ENCODE measurements around the gene SUGCT.

Gene SUGCT

DNA sequence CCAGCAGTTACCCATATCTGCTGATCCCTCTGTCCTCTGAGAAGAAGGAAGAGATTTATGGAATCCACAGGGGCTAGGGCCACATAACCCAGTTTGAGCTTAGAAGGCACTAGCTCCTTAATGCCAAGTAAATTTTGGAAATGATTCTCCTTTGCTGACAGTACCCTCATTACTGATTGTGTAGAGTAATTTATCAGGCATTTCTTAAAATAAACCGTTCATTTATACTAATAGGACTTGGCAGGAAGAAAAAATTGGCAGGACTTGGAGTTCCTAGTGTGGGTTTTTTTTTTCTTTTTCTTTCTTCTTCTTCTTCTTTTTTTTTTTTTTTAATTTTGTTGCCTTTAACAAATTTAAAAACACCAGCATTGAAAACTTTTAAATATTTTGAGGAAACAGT lies 645.7 kb downstream of the SUGCT start:
- Histone ChIP-seq H3K27me3 (ENCODE audit: control insufficient read depth, insufficient read depth, low read length) (no peaks in the 10 kb centered on the region), H3K9me3 (ENCODE audit: control insufficient read depth, insufficient read depth, low read length) (no peaks in the 10 kb centered on the region), H3K36me3 (ENCODE audit: control insufficient read depth, insufficient read depth, low read length) (no peaks in the 10 kb centered on the region), H3K4me1 (ENCODE audit: control insufficient read depth, insufficient read depth, low read length) (no peaks in the 10 kb centered on the region), H3K4me3 (ENCODE audit: low read length) (no peak overlapping the region), H3K27ac (ENCODE audit: low read length) (no peak overlapping the region)
- DNase-seq (ENCODE audit: low read depth, low spot score) = no peak
- WGBS (ENCODE audit: insufficient coverage, insufficient read length) = no CpG with 5 or more reads among the region's 1 CpG

DNA sequence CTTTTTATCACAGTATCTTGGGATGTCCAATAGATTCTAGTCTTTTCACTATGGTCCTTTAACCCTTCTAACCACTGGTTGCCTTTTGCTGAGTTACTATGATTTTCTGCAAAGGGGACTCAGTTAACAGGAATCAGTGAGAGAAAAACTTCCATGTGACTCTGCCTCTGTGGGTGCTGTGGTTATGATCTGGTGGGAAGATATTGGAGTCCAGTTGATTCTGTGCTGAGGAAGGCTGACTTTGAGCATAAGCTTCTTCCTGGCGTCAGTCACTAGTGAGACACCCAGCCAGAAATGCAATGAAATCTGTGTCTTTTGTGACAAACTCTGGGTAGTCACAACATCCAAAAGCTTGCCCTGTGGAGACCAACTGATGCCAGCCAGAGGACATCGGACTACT lies 648.0 kb downstream of the SUGCT start:
- WGBS (ENCODE audit: insufficient coverage, insufficient read length) = no CpG with 5 or more reads among the region's 2 CpGs
- no peaks in the 10 kb centered on the region for H3K9me3 ChIP-seq (ENCODE audit: control insufficient read depth, insufficient read depth, low read length)
- DNase-seq (ENCODE audit: low read depth, low spot score) = no peak

DNA sequence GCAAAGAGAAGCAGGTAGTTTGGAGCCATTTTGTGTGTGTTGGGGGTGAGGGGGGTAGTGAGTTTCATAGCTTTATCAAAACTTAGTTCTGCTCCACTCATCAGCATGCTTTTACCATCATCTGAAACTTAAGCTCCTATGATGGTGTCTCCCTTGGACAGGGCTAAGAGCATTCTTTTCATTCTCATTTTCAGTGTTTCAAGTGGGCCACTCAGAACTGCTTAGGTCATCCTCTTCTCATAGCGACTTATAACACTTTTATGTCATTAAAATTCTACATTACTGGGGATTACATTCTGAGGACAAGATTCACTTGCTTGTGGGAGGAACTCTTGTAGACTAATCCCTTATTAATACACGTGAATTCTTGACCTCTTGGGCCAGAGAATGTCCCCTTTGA lies 649.4 kb downstream of the SUGCT start:
- H3K36me3 ChIP-seq (ENCODE audit: control insufficient read depth, insufficient read depth, low read length) = no peaks in the 10 kb centered on the region
- no CpG with 5 or more reads among the region's 2 CpGs for WGBS (ENCODE audit: insufficient coverage, insufficient read length)
- no peaks in the 10 kb centered on the region for H3K9me3 ChIP-seq (ENCODE audit: control insufficient read depth, insufficient read depth, low read length)
- no peak for DNase-seq (ENCODE audit: low read depth, low spot score)
- no peak overlapping the region for H3K4me3 ChIP-seq (ENCODE audit: low read length)
- no peaks in the 10 kb centered on the region for H3K4me1 ChIP-seq (ENCODE audit: control insufficient read depth, insufficient read depth, low read length)
- no peaks in the 10 kb centered on the region for H3K27me3 ChIP-seq (ENCODE audit: control insufficient read depth, insufficient read depth, low read length)
- no peak overlapping the region for H3K27ac ChIP-seq (ENCODE audit: low read length)

More for the DNA sequence above, 648.0 kb downstream of the SUGCT start:
- H3K4me3 ChIP-seq (ENCODE audit: low read length) = no peak overlapping the region
- no peaks in the 10 kb centered on the region for H3K27me3 ChIP-seq (ENCODE audit: control insufficient read depth, insufficient read depth, low read length)
- no peaks in the 10 kb centered on the region for H3K36me3 ChIP-seq (ENCODE audit: control insufficient read depth, insufficient read depth, low read length)
- H3K27ac ChIP-seq (ENCODE audit: low read length) = no peak overlapping the region
- no peaks in the 10 kb centered on the region for H3K4me1 ChIP-seq (ENCODE audit: control insufficient read depth, insufficient read depth, low read length)

DNA sequence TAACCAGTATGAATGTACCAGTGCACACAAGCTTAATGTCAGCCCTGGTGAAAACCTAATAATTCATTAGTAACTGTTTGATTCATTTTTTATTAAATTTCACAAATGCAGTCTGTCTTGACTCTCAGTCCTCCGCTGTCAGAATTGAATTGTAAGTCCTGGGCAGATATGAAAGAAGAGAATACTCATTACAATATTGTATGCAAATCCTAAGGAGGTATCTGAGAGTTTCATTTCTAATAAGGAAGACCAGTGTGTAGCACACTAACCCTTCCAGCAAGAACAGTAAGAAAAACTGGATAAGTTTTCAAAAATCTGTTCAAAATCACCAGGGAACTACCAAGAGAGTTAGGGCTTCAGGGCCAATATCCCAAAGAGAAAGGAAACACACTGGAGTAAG lies 652.1 kb downstream of the SUGCT start:
- DNase-seq (ENCODE audit: low read depth, low spot score) = no peak
- WGBS (ENCODE audit: insufficient coverage, insufficient read length) = no CpG with 5 or more reads among the region's 1 CpG
- Histone ChIP-seq H3K4me1 (ENCODE audit: control insufficient read depth, insufficient read depth, low read length) (no peaks in the 10 kb centered on the region), H3K27me3 (ENCODE audit: control insufficient read depth, insufficient read depth, low read length) (no peaks in the 10 kb centered on the region), H3K4me3 (ENCODE audit: low read length) (no peak overlapping the region), H3K9me3 (ENCODE audit: control insufficient read depth, insufficient read depth, low read length) (no peaks in the 10 kb centered on the region), H3K27ac (ENCODE audit: low read length) (no peak overlapping the region), H3K36me3 (ENCODE audit: control insufficient read depth, insufficient read depth, low read length) (no peaks in the 10 kb centered on the region)

- no peaks in the 10 kb centered on the region for H3K36me3 ChIP-seq (ENCODE audit: control insufficient read depth, insufficient read depth, low read length)
- H3K4me1 ChIP-seq (ENCODE audit: control insufficient read depth, insufficient read depth, low read length) = no peaks in the 10 kb centered on the region
- H3K4me3 ChIP-seq (ENCODE audit: low read length) = no peak overlapping the region
- no peaks in the 10 kb centered on the region for H3K9me3 ChIP-seq (ENCODE audit: control insufficient read depth, insufficient read depth, low read length)
- H3K27ac ChIP-seq (ENCODE audit: low read length) = no peak overlapping the region
- no peak for DNase-seq (ENCODE audit: low read depth, low spot score)
- H3K27me3 ChIP-seq (ENCODE audit: control insufficient read depth, insufficient read depth, low read length) = no peaks in the 10 kb centered on the region
- WGBS (ENCODE audit: insufficient coverage, insufficient read length) = no CpG with 5 or more reads among the region's 3 CpGs
Measured at GRCh38 chr7:40793132-40793531, 658.3 kb downstream of the SUGCT start.

DNA sequence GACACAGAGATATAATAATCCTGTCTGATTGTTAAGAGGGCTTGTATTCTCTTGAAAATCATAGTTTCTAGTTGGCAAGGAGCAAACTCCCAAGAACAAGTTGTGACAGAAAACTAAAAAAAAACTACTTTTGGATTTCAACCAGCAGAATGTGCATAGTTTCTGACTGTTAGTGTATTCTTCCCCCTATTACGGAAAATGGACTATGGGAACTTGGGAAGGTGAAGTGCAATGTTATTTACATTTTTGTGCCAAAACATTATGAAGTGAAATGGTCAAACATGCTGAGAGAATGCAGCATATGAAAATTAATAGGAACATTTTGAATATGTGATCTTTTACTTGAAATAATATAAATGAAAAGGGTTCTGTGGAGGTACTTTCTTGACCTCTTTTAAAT lies 660.8 kb downstream of the SUGCT start:
- no peak for DNase-seq (ENCODE audit: low read depth, low spot score)
- WGBS (ENCODE audit: insufficient coverage, insufficient read length) = no CpG with 5 or more reads among the region's 1 CpG
- Histone ChIP-seq H3K36me3 (ENCODE audit: control insufficient read depth, insufficient read depth, low read length) (no peaks in the 10 kb centered on the region), H3K4me1 (ENCODE audit: control insufficient read depth, insufficient read depth, low read length) (no peaks in the 10 kb centered on the region; the same call in 1 of the 2 replicates), H3K9me3 (ENCODE audit: control insufficient read depth, insufficient read depth, low read length) (no peaks in the 10 kb centered on the region), H3K4me3 (ENCODE audit: low read length) (no peak overlapping the region), H3K27ac (ENCODE audit: low read length) (no peak overlapping the region), H3K27me3 (ENCODE audit: control insufficient read depth, insufficient read depth, low read length) (no peaks in the 10 kb centered on the region)

- no peak overlapping the region for H3K4me3 ChIP-seq (ENCODE audit: low read length)
- WGBS (ENCODE audit: insufficient coverage, insufficient read length) = no CpG with 5 or more reads among the region's 1 CpG
Measured at GRCh38 chr7:40796723-40797122, 661.9 kb downstream of the SUGCT start.

DNA sequence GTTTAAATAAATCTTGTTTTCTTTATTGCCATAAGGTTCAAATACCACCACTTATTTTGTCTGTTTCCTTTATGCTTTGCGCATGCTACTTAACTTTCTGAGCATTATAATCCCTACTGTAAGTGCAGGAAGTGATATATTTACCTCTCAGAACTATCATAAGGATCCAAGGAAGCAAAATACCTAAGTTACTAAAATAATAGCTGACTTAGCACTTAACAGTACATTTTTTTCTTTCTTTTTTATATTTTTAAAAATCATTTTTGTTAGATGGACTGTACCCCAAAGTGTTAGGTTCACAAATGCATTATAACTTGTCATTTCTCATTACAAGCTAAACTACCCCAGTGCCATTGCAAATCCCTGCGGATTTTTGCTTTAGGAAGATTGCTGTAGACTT lies 663.8 kb downstream of the SUGCT start:
- no peak for DNase-seq (ENCODE audit: low read depth, low spot score)
- peaks cover 2% of the 10 kb centered on the region; the same call in 1 of the 2 replicates for H3K4me1 ChIP-seq (ENCODE audit: control insufficient read depth, insufficient read depth, low read length)
- no peak overlapping the region for H3K4me3 ChIP-seq (ENCODE audit: low read length)
- H3K27me3 ChIP-seq (ENCODE audit: control insufficient read depth, insufficient read depth, low read length) = no peaks in the 10 kb centered on the region
- no peak overlapping the region for H3K27ac ChIP-seq (ENCODE audit: low read length)
- no CpG with 5 or more reads among the region's 2 CpGs for WGBS (ENCODE audit: insufficient coverage, insufficient read length)
- H3K9me3 ChIP-seq (ENCODE audit: control insufficient read depth, insufficient read depth, low read length) = no peaks in the 10 kb centered on the region
- H3K36me3 ChIP-seq (ENCODE audit: control insufficient read depth, insufficient read depth, low read length) = no peaks in the 10 kb centered on the region

More at GRCh38 chr7:40796723-40797122, 661.9 kb downstream of the SUGCT start:
- Histone ChIP-seq H3K9me3 (ENCODE audit: control insufficient read depth, insufficient read depth, low read length) (no peaks in the 10 kb centered on the region), H3K27me3 (ENCODE audit: control insufficient read depth, insufficient read depth, low read length) (no peaks in the 10 kb centered on the region), H3K27ac (ENCODE audit: low read length) (no peak overlapping the region), H3K36me3 (ENCODE audit: control insufficient read depth, insufficient read depth, low read length) (no peaks in the 10 kb centered on the region), H3K4me1 (ENCODE audit: control insufficient read depth, insufficient read depth, low read length) (peaks cover 2% of the 10 kb centered on the region; the same call in 1 of the 2 replicates)
- DNase-seq (ENCODE audit: low read depth, low spot score) = no peak

- Histone ChIP-seq H3K27ac (ENCODE audit: low read length) (no peak overlapping the region), H3K9me3 (ENCODE audit: control insufficient read depth, insufficient read depth, low read length) (no peaks in the 10 kb centered on the region), H3K4me3 (ENCODE audit: low read length) (no peak overlapping the region), H3K36me3 (ENCODE audit: control insufficient read depth, insufficient read depth, low read length) (no peaks in the 10 kb centered on the region), H3K27me3 (ENCODE audit: control insufficient read depth, insufficient read depth, low read length) (no peaks in the 10 kb centered on the region), H3K4me1 (ENCODE audit: control insufficient read depth, insufficient read depth, low read length) (peaks cover 2% of the 10 kb centered on the region; the same call in 1 of the 2 replicates)
- WGBS (ENCODE audit: insufficient coverage, insufficient read length) = no CpG with 5 or more reads among the region's 8 CpGs
- DNase-seq (ENCODE audit: low read depth, low spot score) = no peak
Measured at GRCh38 chr7:40799493-40800403, 664.9 kb downstream of the SUGCT start.

DNA sequence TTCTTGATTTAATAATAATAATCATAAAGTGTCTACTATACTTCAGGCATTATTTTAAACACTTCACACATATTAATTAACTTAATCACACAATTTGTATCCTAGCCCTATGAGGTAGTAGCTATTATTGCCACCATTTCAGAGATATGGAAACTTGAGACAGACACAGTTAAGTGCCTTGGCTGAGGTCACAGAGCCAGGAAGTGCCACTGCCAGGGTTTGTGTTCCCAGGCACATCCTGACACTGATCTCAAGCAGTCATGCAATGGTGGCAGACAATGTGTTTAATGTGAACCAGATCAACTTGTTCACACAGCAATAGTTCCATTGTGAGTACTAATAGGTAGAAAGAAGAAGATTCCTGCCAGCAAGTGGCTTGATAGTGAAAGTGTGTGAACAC lies 666.0 kb downstream of the SUGCT start:
- Histone ChIP-seq H3K4me1 (ENCODE audit: control insufficient read depth, insufficient read depth, low read length) (peaks cover 2% of the 10 kb centered on the region; the same call in 1 of the 2 replicates), H3K9me3 (ENCODE audit: control insufficient read depth, insufficient read depth, low read length) (no peaks in the 10 kb centered on the region), H3K4me3 (ENCODE audit: low read length) (no peak overlapping the region), H3K27me3 (ENCODE audit: control insufficient read depth, insufficient read depth, low read length) (no peaks in the 10 kb centered on the region), H3K27ac (ENCODE audit: low read length) (no peak overlapping the region), H3K36me3 (ENCODE audit: control insufficient read depth, insufficient read depth, low read length) (no peaks in the 10 kb centered on the region)
- no peak for DNase-seq (ENCODE audit: low read depth, low spot score)

DNA sequence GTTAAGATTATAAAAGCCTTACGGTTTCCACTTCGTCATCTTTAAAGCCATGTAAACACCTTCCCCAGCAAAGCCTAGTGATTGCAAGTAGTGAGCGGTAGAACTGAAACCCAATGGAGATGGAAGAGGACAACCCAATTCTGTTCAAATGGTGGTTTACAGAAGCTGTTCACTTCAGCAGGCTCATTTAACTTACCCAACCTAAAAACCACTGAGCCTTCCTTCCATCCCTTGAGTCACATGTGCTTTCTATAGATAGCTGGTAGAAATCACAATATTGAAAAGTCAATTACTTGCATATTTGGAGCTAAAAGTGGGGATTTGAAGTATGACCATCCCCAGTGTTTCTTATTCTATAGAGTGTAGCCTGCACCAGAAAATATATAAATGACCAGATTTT lies 667.7 kb downstream of the SUGCT start:
- Histone ChIP-seq H3K9me3 (ENCODE audit: control insufficient read depth, insufficient read depth, low read length) (no peaks in the 10 kb centered on the region), H3K36me3 (ENCODE audit: control insufficient read depth, insufficient read depth, low read length) (no peaks in the 10 kb centered on the region), H3K27me3 (ENCODE audit: control insufficient read depth, insufficient read depth, low read length) (no peaks in the 10 kb centered on the region), H3K4me1 (ENCODE audit: control insufficient read depth, insufficient read depth, low read length) (peaks cover 2% of the 10 kb centered on the region; the same call in 1 of the 2 replicates), H3K4me3 (ENCODE audit: low read length) (no peak overlapping the region), H3K27ac (ENCODE audit: low read length) (no peak overlapping the region)
- WGBS (ENCODE audit: insufficient coverage, insufficient read length) = no CpG with 5 or more reads among the region's 3 CpGs
- DNase-seq (ENCODE audit: low read depth, low spot score) = no peak
